Activated naive CD8-positive, alpha-beta T cell treated with anti-CD3 and anti-CD28 coated beads, Interleukin-2, amount 50 U/mL, for 24 hours (primary cell): ENCODE data around the gene SIPA1L3.
"Not testable (repeated sequence)": the region's sequence is repeated elsewhere in the genome, so short reads cannot be mapped to it uniquely, and the experiment has no call there.

Experiments used
- ATAC-seq: fragments of 150-1000 bp; cut with Tn5 transposase; one replicate; pipeline ENCODE4 v1.10.0; 2021
- DNase-seq: peaks from one replicate; pipeline ENCODE4 v3.0.0; 2021
- H3K27ac Mint-ChIP-seq: one replicate; pipeline ENCODE4 v1.8.0; 2021; ENCODE audit warnings: mild to moderate bottlenecking, mixed read lengths
- H3K27me3 Mint-ChIP-seq: one replicate; pipeline ENCODE4 v1.8.0; 2021; ENCODE audit warnings: mixed read lengths
- H3K36me3 Mint-ChIP-seq: one replicate; pipeline ENCODE4 v1.8.0; 2021; ENCODE audit warnings: low read depth, mixed read lengths
- H3K4me1 Mint-ChIP-seq: one replicate; pipeline ENCODE4 v1.8.0; 2021; ENCODE audit warnings: mixed read lengths
- H3K4me3 Mint-ChIP-seq: one replicate; pipeline ENCODE4 v1.8.0; 2021; ENCODE audit warnings: mild to moderate bottlenecking, moderate library complexity, mixed read lengths
- H3K9me3 Mint-ChIP-seq: one replicate; pipeline ENCODE4 v1.8.0; 2021; ENCODE audit warnings: mixed read lengths

Gene SIPA1L3

DNA sequence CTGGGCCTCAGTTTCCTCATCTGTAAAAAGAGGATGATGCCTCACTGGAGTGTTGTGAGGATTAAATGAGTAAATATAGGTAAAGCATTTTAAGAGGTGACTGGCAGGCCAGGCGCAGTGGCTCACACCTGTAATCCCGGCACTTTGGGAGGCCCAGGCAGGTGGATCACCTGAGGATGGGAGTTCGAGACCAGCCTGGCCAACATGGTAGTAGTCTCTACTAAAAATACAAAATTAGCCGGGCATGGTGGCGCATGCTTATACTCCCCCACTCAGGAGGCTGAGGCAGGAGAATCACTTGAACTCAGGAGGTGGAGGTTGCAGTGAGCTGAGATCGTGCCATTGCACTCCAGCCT lies 317.8 kb downstream of the SIPA1L3 start:
- H3K4me3 Mint-ChIP-seq, H3K36me3 Mint-ChIP-seq, H3K9me3 Mint-ChIP-seq, H3K27ac Mint-ChIP-seq, ATAC-seq, DNase-seq: not testable (repeated sequence)
- Mint-ChIP-seq H3K27me3 (peaks cover 63% of the 10 kb centered on the region), H3K4me1 (peaks cover 22% of the 10 kb centered on the region)

DNA sequence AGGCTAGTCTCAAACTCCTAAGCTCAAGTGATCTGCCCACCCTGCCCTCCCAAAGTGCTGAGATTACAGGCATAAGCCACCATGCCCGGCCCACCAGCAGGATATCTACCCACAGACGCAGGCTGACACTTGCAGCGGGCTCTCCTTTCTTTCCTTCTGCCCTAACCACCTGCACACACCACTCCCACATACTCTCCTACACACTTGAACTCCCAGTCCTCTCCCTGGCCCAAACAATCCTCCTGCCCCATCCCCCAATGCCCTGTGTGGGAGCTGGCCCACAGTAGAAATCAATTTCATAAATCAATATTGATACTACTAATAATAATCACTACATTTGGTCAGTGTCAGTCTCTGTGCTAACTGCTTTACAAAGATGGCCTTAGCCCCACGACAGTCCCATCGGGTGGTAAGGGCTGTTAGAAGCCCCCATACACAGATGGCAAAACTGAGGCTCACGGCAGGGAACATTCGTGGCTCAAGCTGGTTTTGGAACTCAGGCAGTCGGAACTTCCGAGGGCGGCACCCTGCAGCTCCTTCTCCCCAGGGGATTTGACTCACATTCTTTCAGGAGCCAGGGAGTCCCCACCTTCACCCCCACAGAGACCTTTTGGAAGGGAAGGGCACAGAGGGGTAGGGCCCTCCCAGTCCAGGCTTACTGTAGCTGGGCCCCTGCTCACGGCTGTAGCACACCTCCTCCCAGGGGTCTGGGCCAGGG lies 320.4 kb downstream of the SIPA1L3 start:
- ATAC-seq (no peak), DNase-seq (no peak)
- Mint-ChIP-seq H3K4me1 (peaks cover 24% of the 10 kb centered on the region), H3K27ac (no peak overlapping the region), H3K27me3 (peaks cover 69% of the 10 kb centered on the region), H3K9me3 (no peaks in the 10 kb centered on the region), H3K4me3 (peak overlapping the region; percentile 11), H3K36me3 (no peaks in the 10 kb centered on the region)

DNA sequence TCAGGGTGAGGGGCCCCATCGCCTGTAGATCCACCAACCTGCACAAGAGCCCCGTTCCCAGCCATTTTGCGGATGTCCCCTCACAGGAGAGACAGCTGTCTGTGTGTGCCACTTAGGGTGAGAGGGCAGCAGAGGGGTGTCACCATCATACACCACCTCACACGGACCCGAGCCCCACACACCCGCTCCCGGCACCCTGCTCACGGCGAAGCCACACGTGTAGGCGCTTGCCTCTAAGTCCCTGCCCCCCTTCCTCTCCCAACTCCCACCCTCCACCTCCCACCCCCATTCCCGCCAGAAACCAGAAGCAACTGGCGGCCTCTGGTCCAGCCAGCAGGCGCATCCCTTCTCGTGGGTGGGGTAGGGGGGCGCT lies 321.0 kb downstream of the SIPA1L3 start:
- Mint-ChIP-seq H3K4me3 (peak overlapping the region; percentile 11), H3K4me1 (peaks cover 23% of the 10 kb centered on the region), H3K9me3 (no peaks in the 10 kb centered on the region), H3K27me3 (peaks cover 68% of the 10 kb centered on the region), H3K36me3 (no peaks in the 10 kb centered on the region), H3K27ac (no peak overlapping the region)
- ATAC-seq (no peak), DNase-seq (no peak)

DNA sequence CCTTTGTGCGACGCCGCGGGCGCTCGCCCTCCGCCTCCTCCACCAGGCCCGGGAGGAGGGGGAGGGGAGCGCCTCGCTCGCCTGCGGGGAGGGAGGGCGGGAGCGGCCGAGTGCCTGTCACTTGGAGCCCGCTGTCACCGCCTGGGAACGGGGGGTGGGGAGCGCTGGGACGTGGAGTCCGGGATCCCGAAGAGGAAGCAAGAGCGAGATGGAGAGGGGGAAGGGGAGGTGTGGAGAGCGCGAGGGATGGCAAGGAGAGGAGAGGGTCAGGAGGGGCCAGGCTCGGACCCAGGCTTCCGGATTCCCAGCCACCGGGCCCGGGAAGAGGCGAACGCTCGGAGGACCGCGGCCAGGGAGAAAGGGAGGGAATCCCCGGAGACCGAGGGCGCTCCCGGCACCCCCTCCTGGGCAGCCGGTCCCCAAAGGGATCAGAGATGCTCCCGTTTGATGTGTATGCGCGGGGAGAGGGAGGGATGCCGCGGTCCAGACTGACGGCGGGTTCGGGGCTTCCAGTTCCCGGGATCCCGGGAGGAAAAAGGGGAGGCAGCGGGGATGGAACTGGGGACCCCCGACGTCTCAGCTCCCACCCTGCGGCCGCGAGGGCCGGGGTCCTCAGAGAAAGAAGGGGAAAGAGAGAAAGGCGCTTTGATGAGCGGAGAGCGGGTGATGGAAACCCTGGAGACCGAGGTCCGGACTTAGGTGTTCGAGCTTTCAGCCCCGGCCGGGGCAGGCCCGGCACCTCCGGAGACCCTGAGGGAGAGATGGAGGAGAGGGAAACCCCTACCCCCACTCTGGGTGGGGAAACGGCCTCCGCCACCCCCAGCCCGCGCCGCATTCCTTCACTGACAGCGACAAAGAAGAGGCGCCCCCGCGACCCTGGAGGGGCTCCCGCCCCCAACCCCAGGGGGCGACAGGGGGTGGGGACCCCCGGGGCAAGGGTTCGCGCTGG lies 321.8 kb downstream of the SIPA1L3 start:
- Mint-ChIP-seq H3K27me3 (peaks cover 62% of the 10 kb centered on the region), H3K36me3 (no peaks in the 10 kb centered on the region), H3K9me3 (no peaks in the 10 kb centered on the region), H3K4me1 (peaks cover 17% of the 10 kb centered on the region), H3K4me3 (peak overlapping the region; percentile 32), H3K27ac (no peak overlapping the region)
- DNase-seq (no peak), ATAC-seq (no peak)

DNA sequence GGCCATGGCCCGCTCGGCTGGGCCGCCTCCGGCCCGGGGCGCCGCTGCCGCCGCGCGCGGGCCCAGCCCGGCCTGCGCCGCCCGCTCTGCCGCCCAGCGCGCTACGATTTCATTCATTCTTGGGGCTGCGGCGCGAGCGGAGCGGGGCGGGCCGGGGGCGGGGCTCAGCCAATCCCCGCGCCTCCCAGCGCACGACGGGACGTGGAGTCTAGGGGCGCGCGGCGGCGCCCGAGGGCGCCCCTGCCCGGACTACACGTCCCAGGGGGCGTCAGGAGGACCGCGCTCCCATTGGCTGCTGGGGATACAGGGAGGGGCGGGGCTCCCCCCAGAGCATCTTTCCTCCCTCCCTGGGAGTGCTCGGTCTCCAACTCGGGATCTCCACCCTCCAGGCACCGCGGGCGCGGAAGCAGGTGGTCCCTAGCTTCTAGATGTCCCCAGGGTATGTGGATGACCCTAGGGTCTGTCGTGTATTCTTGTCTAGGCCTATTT lies 322.6 kb downstream of the SIPA1L3 start:
- ATAC-seq: peak; percentile 92
- H3K36me3 Mint-ChIP-seq: no peaks in the 10 kb centered on the region
- H3K27me3 Mint-ChIP-seq: peaks cover 57% of the 10 kb centered on the region
- H3K9me3 Mint-ChIP-seq: no peaks in the 10 kb centered on the region
- peak; percentile 69 for DNase-seq
- H3K27ac Mint-ChIP-seq: no peak overlapping the region
- H3K4me1 Mint-ChIP-seq: peaks cover 9% of the 10 kb centered on the region
- peak overlapping the region; percentile 26 for H3K4me3 Mint-ChIP-seq

DNA sequence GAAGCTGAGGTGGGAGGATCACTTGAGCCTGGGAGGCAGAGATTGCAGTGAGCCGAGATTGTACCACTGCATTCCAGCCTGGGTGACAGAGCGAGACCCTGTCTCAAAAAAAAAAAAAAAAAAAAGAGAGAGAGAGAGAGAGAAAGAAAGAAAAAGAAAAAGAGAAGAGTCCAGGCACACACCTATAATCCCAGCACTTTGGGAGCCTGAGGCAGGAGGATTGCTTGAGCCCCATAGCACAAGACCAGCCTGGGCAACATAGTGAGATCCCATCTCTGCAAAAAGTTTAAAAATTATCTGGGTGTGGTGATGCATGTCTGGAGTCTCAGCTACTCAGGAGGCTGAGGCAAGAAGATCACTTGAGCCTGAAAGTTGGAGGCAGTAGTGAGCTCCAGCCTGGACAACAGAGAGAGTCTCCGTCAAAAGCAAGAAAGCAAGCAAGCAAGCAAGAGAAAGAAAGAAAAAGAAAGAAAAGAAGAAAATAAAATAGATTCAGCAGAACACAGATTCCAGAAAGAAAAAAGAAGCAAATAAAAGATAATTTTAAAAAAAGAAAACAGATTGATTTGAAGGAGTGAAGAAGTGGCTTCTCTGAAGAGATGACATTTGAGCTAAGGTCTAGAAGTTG lies 323.6 kb downstream of the SIPA1L3 start:
- not testable (repeated sequence) for H3K4me3 Mint-ChIP-seq, H3K27ac Mint-ChIP-seq, ATAC-seq, H3K4me1 Mint-ChIP-seq, H3K36me3 Mint-ChIP-seq, DNase-seq, H3K9me3 Mint-ChIP-seq
- H3K27me3 Mint-ChIP-seq: peaks cover 55% of the 10 kb centered on the region

DNA sequence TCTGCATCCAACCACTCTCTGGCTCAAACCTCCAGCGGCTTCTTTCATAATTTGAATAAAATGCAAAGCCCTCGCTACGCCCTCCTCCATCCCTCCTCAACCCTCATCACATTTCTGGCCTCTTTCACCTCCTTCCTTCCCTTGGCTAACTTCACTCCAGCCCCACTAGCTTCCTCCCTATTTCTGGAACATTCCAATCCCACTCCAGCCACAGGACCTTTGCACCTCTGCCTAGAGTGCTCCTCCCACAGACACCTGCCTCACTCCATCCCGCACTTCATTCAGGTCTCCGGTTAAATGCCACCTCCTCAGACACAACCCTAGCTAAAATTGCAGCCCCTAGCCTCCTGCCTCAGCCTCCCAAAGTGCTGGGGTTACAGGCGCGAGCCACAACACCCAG lies 324.9 kb downstream of the SIPA1L3 start:
- H3K9me3 Mint-ChIP-seq: no peaks in the 10 kb centered on the region
- H3K4me1 Mint-ChIP-seq: peaks cover 8% of the 10 kb centered on the region
- DNase-seq (no peak), ATAC-seq (no peak)
- H3K27me3 Mint-ChIP-seq: peaks cover 44% of the 10 kb centered on the region
- no peak overlapping the region for H3K27ac Mint-ChIP-seq
- H3K4me3 Mint-ChIP-seq: no peak overlapping the region
- H3K36me3 Mint-ChIP-seq: no peaks in the 10 kb centered on the region

DNA sequence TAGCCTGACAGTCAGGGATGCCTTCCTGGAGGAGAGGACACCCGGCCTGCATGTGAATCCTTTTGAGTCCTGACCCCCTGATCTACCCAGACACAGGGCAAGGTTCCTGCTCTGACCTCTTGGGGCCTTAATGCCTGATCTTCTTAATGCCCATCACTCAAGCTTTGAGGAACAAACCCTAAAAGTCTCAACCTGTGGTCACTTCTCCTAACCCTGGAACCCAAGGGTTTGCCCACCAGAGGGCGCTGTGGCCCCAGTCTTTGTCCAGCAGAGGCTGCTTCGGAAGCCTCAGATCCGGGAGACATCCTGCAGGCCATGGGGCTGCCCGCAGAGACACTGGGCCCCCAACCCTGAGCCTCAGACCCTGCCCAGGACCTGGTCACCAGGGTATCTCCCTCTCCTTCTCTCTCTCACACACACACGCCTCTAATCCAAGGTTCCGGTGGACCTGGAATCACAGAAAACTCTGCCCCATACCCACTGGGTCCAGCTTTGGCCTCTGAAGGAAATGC lies 326.8 kb downstream of the SIPA1L3 start:
- no peak overlapping the region for H3K4me3 Mint-ChIP-seq
- DNase-seq (peak; percentile 89), ATAC-seq (peak; percentile 58)
- no peaks in the 10 kb centered on the region for H3K36me3 Mint-ChIP-seq
- H3K4me1 Mint-ChIP-seq: peaks cover 3% of the 10 kb centered on the region
- H3K9me3 Mint-ChIP-seq: no peaks in the 10 kb centered on the region
- no peak overlapping the region for H3K27ac Mint-ChIP-seq
- peaks cover 28% of the 10 kb centered on the region for H3K27me3 Mint-ChIP-seq

DNA sequence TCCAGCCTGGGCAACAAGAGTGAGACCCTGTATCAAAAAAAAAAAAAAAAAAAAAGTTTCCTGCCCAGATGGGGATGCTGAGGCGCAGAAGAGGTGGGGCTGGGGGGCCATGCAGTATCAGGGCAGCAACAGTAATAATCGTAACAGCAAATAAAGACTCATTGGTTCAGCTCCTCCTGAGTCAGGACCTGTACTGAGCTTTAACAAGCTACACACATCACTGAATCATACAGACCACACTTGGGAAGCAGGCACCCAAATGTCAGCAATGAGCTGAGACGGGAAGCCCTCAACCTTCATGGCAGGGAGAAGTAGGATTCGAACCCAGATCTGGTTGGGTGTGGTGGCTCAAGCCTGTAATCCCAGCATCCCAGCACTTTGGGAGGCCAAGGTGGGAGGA lies 327.6 kb downstream of the SIPA1L3 start:
- no peak overlapping the region for H3K4me3 Mint-ChIP-seq
- ATAC-seq (no peak), DNase-seq (no peak)
- H3K27me3 Mint-ChIP-seq: peaks cover 25% of the 10 kb centered on the region
- H3K9me3 Mint-ChIP-seq: no peaks in the 10 kb centered on the region
- no peak overlapping the region for H3K27ac Mint-ChIP-seq
- peaks cover 3% of the 10 kb centered on the region for H3K4me1 Mint-ChIP-seq
- H3K36me3 Mint-ChIP-seq: no peaks in the 10 kb centered on the region

DNA sequence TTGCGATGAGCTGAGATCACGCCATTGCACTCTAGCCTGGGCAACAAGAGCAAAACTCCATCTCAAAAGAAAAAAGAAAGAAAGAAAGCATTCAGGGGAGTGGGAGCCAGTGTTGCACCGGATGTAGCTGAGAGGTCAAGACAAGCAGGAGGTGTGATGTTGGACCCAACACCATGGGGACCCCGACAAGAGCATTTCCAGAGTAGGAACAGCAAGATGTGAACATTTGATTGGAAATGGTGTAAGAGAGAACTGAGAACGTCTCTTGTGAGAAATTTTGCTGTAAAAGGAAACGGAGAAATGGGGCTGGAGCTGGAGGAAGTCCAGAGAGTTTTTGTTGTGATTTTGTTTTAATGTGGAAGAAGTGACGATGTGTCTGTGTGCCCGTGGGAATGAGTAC lies 332.8 kb downstream of the SIPA1L3 start:
- Mint-ChIP-seq H3K27ac (no peak overlapping the region), H3K4me3 (no peak overlapping the region), H3K9me3 (no peaks in the 10 kb centered on the region), H3K36me3 (no peaks in the 10 kb centered on the region), H3K4me1 (peaks cover 3% of the 10 kb centered on the region), H3K27me3 (peaks cover 3% of the 10 kb centered on the region)
- DNase-seq (no peak), ATAC-seq (no peak)

DNA sequence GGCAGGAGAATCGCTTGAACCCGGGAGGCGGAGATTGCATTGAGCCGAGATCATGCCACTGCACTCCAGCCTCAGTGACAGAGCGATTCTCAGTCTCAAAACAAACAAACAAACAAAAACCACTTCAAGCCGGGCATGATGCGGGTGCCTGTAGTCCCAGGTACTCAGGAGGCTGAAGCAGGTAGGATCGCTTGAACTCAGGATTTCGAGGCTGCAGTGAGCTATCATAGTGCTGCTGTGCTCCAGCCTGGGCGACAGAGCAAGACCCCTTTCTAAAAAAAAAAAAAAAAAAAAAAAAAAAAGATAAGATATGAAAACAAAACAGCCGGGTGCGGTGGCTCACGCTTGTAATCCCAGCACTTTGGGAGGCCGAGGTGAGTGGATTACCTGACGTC lies 336.3 kb downstream of the SIPA1L3 start:
- DNase-seq (no peak), ATAC-seq (no peak)
- Mint-ChIP-seq H3K4me3 (peak overlapping the region; percentile 67), H3K27me3 (peaks cover 6% of the 10 kb centered on the region), H3K4me1 (peaks cover 4% of the 10 kb centered on the region), H3K36me3 (no peaks in the 10 kb centered on the region), H3K9me3 (no peaks in the 10 kb centered on the region), H3K27ac (peak overlapping the region; percentile 50)

DNA sequence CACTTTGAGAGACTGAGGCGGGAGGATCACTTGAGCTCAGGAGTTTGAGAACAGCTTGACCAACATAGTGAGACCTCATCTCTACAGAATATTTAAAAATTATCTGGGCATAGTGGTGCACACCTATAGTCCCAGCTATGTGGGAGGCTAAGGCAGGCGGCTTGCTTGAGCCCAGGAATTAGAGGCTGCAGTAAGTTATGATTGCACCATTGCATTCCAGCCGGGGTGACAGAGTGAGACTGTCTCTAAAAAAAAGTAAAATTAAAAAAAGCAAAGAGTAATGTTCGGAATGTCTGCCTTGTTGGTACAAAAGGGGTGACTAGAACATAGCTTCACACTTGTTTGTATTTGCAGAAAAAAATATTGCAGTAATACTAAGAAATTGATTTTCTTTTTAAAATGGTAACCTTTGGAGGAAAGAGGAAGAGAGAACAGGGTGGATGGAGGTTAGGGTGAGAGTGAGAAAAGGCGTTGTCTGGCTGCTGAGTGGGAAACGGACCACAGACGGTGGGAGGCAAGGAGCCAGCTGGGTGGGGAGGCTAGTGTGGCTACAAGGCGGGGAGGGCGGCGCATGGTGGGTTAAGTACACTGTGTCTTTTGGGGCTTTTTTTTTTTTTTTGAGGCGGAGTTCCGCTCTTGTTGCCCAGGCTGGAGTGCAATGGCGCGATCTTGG lies 339.0 kb downstream of the SIPA1L3 start:
- Mint-ChIP-seq H3K27ac (no peak overlapping the region), H3K27me3 (peaks cover 6% of the 10 kb centered on the region), H3K4me1 (peaks cover 4% of the 10 kb centered on the region), H3K9me3 (no peaks in the 10 kb centered on the region), H3K4me3 (no peak overlapping the region), H3K36me3 (no peaks in the 10 kb centered on the region)
- DNase-seq: no peak
- ATAC-seq: no peak

DNA sequence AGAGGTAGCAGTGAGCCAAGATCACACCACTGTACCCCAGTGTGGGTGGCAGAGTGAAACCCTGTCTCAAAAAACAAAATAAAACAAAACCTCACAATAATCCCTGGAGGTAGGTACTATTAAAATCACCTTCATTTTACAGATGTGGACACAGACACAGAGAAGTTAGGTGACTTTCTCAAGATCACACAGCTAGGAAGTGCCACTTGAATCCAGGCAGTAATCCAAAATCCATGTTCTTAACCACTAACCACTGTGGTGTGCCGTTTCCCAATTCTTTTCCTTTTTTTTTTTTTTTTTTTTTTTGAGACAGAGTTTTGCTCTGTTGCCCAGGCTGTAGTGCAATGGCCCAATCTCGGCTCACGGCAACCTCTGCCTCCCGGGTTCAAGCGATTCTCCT lies 340.1 kb downstream of the SIPA1L3 start:
- Mint-ChIP-seq H3K27me3 (peaks cover 9% of the 10 kb centered on the region), H3K36me3 (no peaks in the 10 kb centered on the region), H3K4me3 (no peak overlapping the region), H3K9me3 (no peaks in the 10 kb centered on the region), H3K27ac (no peak overlapping the region), H3K4me1 (peaks cover 9% of the 10 kb centered on the region)
- ATAC-seq: no peak
- DNase-seq: no peak

DNA sequence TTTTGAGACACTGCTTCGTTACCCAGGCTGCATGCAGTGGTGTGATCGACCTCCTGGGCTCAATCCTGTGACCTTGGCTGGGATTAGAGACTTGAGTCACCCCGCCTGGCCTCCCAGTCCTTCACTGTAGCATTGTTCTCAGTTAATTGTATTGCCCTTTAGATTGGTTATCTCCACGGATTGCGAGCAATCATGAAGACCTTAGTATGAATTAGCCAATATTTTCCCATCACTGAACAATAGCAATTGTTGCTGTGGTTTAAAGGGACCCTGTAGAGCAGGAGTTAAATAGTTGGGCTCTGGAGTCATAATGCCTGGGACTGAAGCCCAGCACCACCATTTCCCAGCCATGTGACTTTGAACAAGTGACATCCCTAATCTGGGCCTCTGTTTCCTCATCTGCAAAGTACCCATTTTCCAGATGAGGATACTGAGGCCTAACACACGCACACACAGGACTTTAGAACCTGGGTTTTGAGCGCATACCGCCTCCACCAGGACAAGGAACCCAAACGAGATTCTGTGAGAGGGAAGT lies 340.8 kb downstream of the SIPA1L3 start:
- H3K27ac Mint-ChIP-seq: no peak overlapping the region
- ATAC-seq (no peak), DNase-seq (no peak)
- H3K4me1 Mint-ChIP-seq: peaks cover 9% of the 10 kb centered on the region
- H3K36me3 Mint-ChIP-seq: no peaks in the 10 kb centered on the region
- no peaks in the 10 kb centered on the region for H3K9me3 Mint-ChIP-seq
- no peak overlapping the region for H3K4me3 Mint-ChIP-seq
- H3K27me3 Mint-ChIP-seq: peaks cover 11% of the 10 kb centered on the region
